ENCODE data around the gene BCAR1. TPM values are rescaled to one million over a fixed set of nuclear protein-coding genes. Genes with fewer than 3 reads are reported as not detected.

The BCAR1 gene
- total and polyA plus RNA-seq, 2 of the 13 experiments (the other 11 are each of a cell fraction or from before 2014, with no cell fraction given) = 48.1 to 51.7 TPM

GRCh38 chr16:75238853-75239541 lies 12.4 kb downstream of the BCAR1 start (continued):
- TF ChIP-seq ZMYM2 (CRISPR knock-in tag; IDR thresholded peaks at IDR 0.05) (no peak), SUZ12 (IDR thresholded peaks at IDR 0.05; ENCODE audit: low read depth, low read length) (no peak), ZNF883 (CRISPR knock-in tag; IDR thresholded peaks at IDR 0.05; ENCODE audit: not compliant biosample characterization) (peak; percentile 56), SNAPC2 (CRISPR knock-in tag; IDR thresholded peaks at IDR 0.05) (no peak), FOXA1 (IDR thresholded peaks at IDR 0.05) (no peak), FOXA1 (CRISPR knock-in tag; IDR thresholded peaks at IDR 0.05) (no peak), ZNF546 (CRISPR knock-in tag; conservative IDR thresholded peaks at IDR 0.05) (no peak), RXRA (CRISPR knock-in tag; IDR thresholded peaks at IDR 0.05) (no peak), PCBP1 (IDR thresholded peaks at IDR 0.05; ENCODE audit: borderline replicate concordance, low read depth, low read length) (peak; percentile 39; the same call in 1 of the 2 replicates), ZNF713 (CRISPR knock-in tag; IDR thresholded peaks at IDR 0.05) (no peak)

GRCh38 chr16:75238132-75238852 lies 13.1 kb downstream of the BCAR1 start:
- intact Hi-C loops (cut with micrococcal nuclease; ENCODE audit: unreplicated experiment) (loop anchor here (2.0 kb wide), 2 partner anchors 25 to 147 kb away; no protein-coding TSS in a partner anchor), in situ Hi-C loops (cut with HindIII; ENCODE audit: extremely low pct_ligation_motif_present, low pct_unique_long_range_greater_than_20kb) (no loop called here)
- Histone ChIP-seq H3K36me3 (replicated peaks in 1 of 2; ENCODE audit: control insufficient read depth in 1 of 2, insufficient read depth in 2 of 2, low read length in 2 of 2) (peaks cover 52 to 62% of the 10 kb centered on the region in 2 experiments), H3K4me3 (replicated peaks in 1 of 3; ENCODE audit: insufficient read depth in 1 of 3, low read depth in 2 of 3, low read length in 3 of 3) (peak overlapping the region in 1 of 3 experiments; percentile 17; a peak in 1 of 6 replicates), H3K27ac (ENCODE audit: extremely low read length, insufficient read depth, low read length) (peak overlapping the region; percentile 77), H3K27me3 (ENCODE audit: control insufficient read depth in 1 of 2, insufficient read depth in 2 of 2, low read length in 2 of 2) (no peaks in the 10 kb centered on the region), H3K9ac (ENCODE audit: insufficient read depth, low read depth, low read length) (peak overlapping the region; percentile 72), H3K79me2 (ENCODE audit: insufficient read depth, low read length) (peaks cover 49% of the 10 kb centered on the region), H3K4me1 (ENCODE audit: insufficient read depth, low read length) (peaks cover 59% of the 10 kb centered on the region), H2AFZ (ENCODE audit: low read length) (no peak overlapping the region), H3K9me3 (ENCODE audit: low read length) (no peaks in the 10 kb centered on the region), H3K4me2 (ENCODE audit: low read depth, low read length) (peak overlapping the region; percentile 60), H4K20me1 (ENCODE audit: insufficient read depth, low read length) (peaks cover 8% of the 10 kb centered on the region)
- 41% methylated on average over 13 of the region's 25 CpGs for WGBS (ENCODE audit: low lambda C conversion rate)
- DNase-seq (ENCODE audit: low spot score) (peak; percentile 89), ATAC-seq (peak; percentile 42), FAIRE-seq (peak; percentile 68)
- CTCF ChIA-PET (ENCODE audit: low intra/inter-chr PET ratio, low total read pairs) = interaction anchor here (1.1 kb wide), 1 partner anchor 148 kb away, joined by 3 read pairs; no protein-coding TSS in a partner anchor
- POLR2A ChIA-PET = interaction anchor here (1.1 to 4.0 kb wide), 5 partner anchors 10 to 67 kb away, joined by 4 to 15 read pairs (median 4); partner anchors contain the start of gene BCAR1
- no TSS peak for BruUV-seq (replicated peaks)
- TF ChIP-seq ZNF816 (CRISPR knock-in tag; IDR thresholded peaks at IDR 0.05; ENCODE audit: borderline replicate concordance) (no peak), ZNF530 (CRISPR knock-in tag; IDR thresholded peaks at IDR 0.05; ENCODE audit: low read depth) (no peak), MYNN (CRISPR knock-in tag; IDR thresholded peaks at IDR 0.05; ENCODE audit: low read depth) (no peak), ZNF18 (CRISPR knock-in tag; IDR thresholded peaks at IDR 0.05; ENCODE audit: insufficient replicate concordance) (no peak), ARHGAP35 (CRISPR knock-in tag; IDR thresholded peaks at IDR 0.05; ENCODE audit: borderline replicate concordance) (no peak), ZMYM2 (CRISPR knock-in tag; IDR thresholded peaks at IDR 0.05) (no peak), ARNTL (CRISPR knock-in tag; IDR thresholded peaks at IDR 0.05) (no peak), ARID5B (CRISPR knock-in tag; IDR thresholded peaks at IDR 0.05) (peak; percentile 69)

Data from HepG2 (cell line).